DND-41 (cell line): ENCODE results near the gene MICALL2.

Experiments
- ATAC-seq: fragments of 200-7000 bp; cut with Tn5 transposase; 3 replicates; pipeline ENCODE4 v1.9.1; 2021; ENCODE audit warnings: low read depth; ENCODE audit not compliant: insufficient read depth
- DNase-seq: peaks from one replicate; pipeline ENCODE4 v3.0.0-alpha.2; 2020
- H2AFZ ChIP-seq: 2 replicates; pipeline ENCODE4 v1.6.0; 2012; ENCODE audit warnings: low read depth, low read length
- H3K27ac ChIP-seq: 2 replicates; pipeline ENCODE4 v1.5.1; 2012; ENCODE audit warnings: low read length, inconsistent platforms
- H3K27me3 ChIP-seq: fragments of 200-600 bp; sonication (generic); 2 replicates; pipeline ENCODE4 v1.6.0; 2012; ENCODE audit warnings: low read length, mild to moderate bottlenecking, inconsistent platforms; ENCODE audit not compliant: insufficient read depth, poor library complexity
- H3K36me3 ChIP-seq: 2 replicates; pipeline ENCODE4 v1.5.1; 2012; ENCODE audit warnings: low read length, inconsistent platforms; ENCODE audit not compliant: insufficient read depth
- H3K4me1 ChIP-seq: 2 replicates; pipeline ENCODE4 v1.5.1; 2012; ENCODE audit warnings: mild to moderate bottlenecking, low read length; ENCODE audit not compliant: insufficient read depth
- H3K4me2 ChIP-seq: 2 replicates; pipeline ENCODE4 v1.6.0; 2012; ENCODE audit warnings: mild to moderate bottlenecking, moderate library complexity, low read length, inconsistent platforms; ENCODE audit not compliant: insufficient read depth
- H3K4me3 ChIP-seq, 2 experiments: fragments of 200-600 bp in 1 of 2; shearing (Covaris generic) in 1 of 2; 2 replicates each; pipeline ENCODE4 v1.5.1; 2012 to 2016; ENCODE audit warnings: inconsistent platforms in 2 of 2, low read length in 2 of 2, mild to moderate bottlenecking in 2 of 2, low read depth in 1 of 2, moderate library complexity in 1 of 2
- H3K79me2 ChIP-seq: 2 replicates; pipeline ENCODE4 v1.6.0; 2012; ENCODE audit warnings: low read length, inconsistent platforms; ENCODE audit not compliant: insufficient read depth
- H3K9ac ChIP-seq: 2 replicates; pipeline ENCODE4 v1.6.0; 2012; ENCODE audit warnings: low read depth, mild to moderate bottlenecking, inconsistent platforms, low read length, moderate library complexity
- H3K9me3 ChIP-seq: 2 replicates; pipeline ENCODE4 v1.5.1; 2012; ENCODE audit warnings: low read length, moderate library complexity, mild to moderate bottlenecking, inconsistent platforms; ENCODE audit not compliant: insufficient read depth, severe bottlenecking
- H4K20me1 ChIP-seq: 2 replicates; pipeline ENCODE4 v1.6.0; 2012; ENCODE audit warnings: low read length; ENCODE audit not compliant: insufficient read depth
- CTCF ChIP-seq: IDR thresholded peaks from 2 replicates; pipeline ENCODE4 v1.5.1; 2012; ENCODE audit warnings: borderline replicate concordance, low read length, moderate library complexity, mild to moderate bottlenecking; ENCODE audit not compliant: poor library complexity, severe bottlenecking; ENCODE audit errors: extremely low read depth
- EZH2 ChIP-seq: IDR thresholded peaks from 3 replicates; pipeline ENCODE4 v1.6.1; 2012; ENCODE audit warnings: borderline replicate concordance, low read depth, mild to moderate bottlenecking, moderate library complexity, low read length, inconsistent platforms; ENCODE audit not compliant: severe bottlenecking

Gene MICALL2

GRCh38 chr7:1423264-1423811, 35.9 kb downstream of the MICALL2 start:
- ATAC-seq (no peak), DNase-seq (no peak)
- Histone ChIP-seq H3K4me2 (no peak overlapping the region), H3K4me3 (no peak overlapping the region), H3K4me1 (no peaks in the 10 kb centered on the region), H3K79me2 (no peaks in the 10 kb centered on the region), H4K20me1 (no peaks in the 10 kb centered on the region), H2AFZ (no peak overlapping the region), H3K36me3 (no peaks in the 10 kb centered on the region), H3K27ac (no peak overlapping the region), H3K9me3 (no peaks in the 10 kb centered on the region), H3K9ac (no peak overlapping the region), H3K27me3 (peaks cover 10% of the 10 kb centered on the region)
- TF ChIP-seq CTCF (no peak), EZH2 (no peak)

- H3K36me3 ChIP-seq = no peaks in the 10 kb centered on the region
- ATAC-seq (no peak), DNase-seq (no peak)
- no peaks in the 10 kb centered on the region for H3K9me3 ChIP-seq
- H3K79me2 ChIP-seq = no peaks in the 10 kb centered on the region
- no peak overlapping the region for H3K4me2 ChIP-seq
- peaks cover 4% of the 10 kb centered on the region; the same call in 1 of the 2 replicates for H3K4me1 ChIP-seq
- no peak overlapping the region for H3K9ac ChIP-seq
- TF ChIP-seq CTCF (no peak), EZH2 (no peak)
- H3K27me3 ChIP-seq = peaks cover 10% of the 10 kb centered on the region
- H2AFZ ChIP-seq = no peak overlapping the region
- no peak overlapping the region for H3K4me3 ChIP-seq
- H4K20me1 ChIP-seq = no peaks in the 10 kb centered on the region
- H3K27ac ChIP-seq = no peak overlapping the region
Observed at GRCh38 chr7:1422512-1423263, 36.6 kb downstream of the MICALL2 start.

DNA sequence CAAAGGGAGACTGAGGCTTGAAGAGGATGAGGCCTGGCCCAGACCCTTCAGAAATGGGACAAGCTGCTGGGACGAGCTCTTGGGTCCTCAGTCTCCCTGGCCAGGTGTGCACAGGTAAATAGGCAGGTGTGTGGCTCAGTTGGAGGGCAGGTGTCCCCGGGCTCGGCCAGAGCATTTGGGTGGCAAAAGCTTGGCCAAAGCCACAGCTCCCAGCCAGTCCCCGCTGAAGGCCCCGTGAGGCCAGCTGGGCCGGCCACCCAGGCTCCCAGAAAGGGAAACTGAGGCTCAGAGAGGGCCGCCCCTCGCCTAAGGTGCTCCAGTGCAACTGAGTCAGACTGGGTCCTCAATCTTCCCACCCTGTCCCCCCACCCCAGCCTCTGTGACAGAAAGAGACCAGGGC, 37.3 kb downstream of the MICALL2 start:
- H3K9ac ChIP-seq = no peak overlapping the region
- H3K4me3 ChIP-seq = no peak overlapping the region
- no peaks in the 10 kb centered on the region for H3K36me3 ChIP-seq
- no peak for TF ChIP-seq CTCF
- no peak for TF ChIP-seq EZH2
- no peak overlapping the region for H2AFZ ChIP-seq
- no peak overlapping the region for H3K4me2 ChIP-seq
- H3K27ac ChIP-seq = no peak overlapping the region
- no peaks in the 10 kb centered on the region for H3K79me2 ChIP-seq
- DNase-seq = no peak
- H3K9me3 ChIP-seq = no peaks in the 10 kb centered on the region
- no peak for ATAC-seq
- H3K27me3 ChIP-seq = peaks cover 10% of the 10 kb centered on the region
- peaks cover 10% of the 10 kb centered on the region for H3K4me1 ChIP-seq
- no peaks in the 10 kb centered on the region for H4K20me1 ChIP-seq
